GM12878 (cell line): ENCODE results near the gene TSHZ2.

ENCODE experiments used
- CEBPB ChIP-seq, 2 experiments: fragments of 150-350 bp in 1 of 2; IDR thresholded peaks; 2 replicates each; pipeline ENCODE4 v1.6.1; 2012 to 2014; ENCODE audit warnings: low read depth in 2 of 2, low read length in 2 of 2, borderline replicate concordance in 1 of 2, inconsistent platforms in 1 of 2
- ELK1 ChIP-seq: IDR thresholded peaks from 2 replicates; pipeline ENCODE4 v1.6.1; 2012; ENCODE audit warnings: low read depth, low read length, improper control_type of control experiment
- GABPA ChIP-seq: IDR thresholded peaks from 2 replicates; pipeline ENCODE4 v1.6.1; 2014; ENCODE audit warnings: antibody characterized with exemption, low read depth, mild to moderate bottlenecking, inconsistent platforms
- MYB ChIP-seq: fragments of 150-350 bp; IDR thresholded peaks from 2 replicates; pipeline ENCODE4 v1.6.1; 2014; ENCODE audit warnings: mild to moderate bottlenecking, low read depth, low read length, borderline replicate concordance
- NR2F1 ChIP-seq: fragments of 450-650 bp; conservative IDR thresholded peaks from 2 replicates; pipeline ENCODE4 v1.6.1; 2017; ENCODE audit warnings: mild to moderate bottlenecking
- POLR2A ChIP-seq: IDR thresholded peaks from 2 replicates; pipeline ENCODE4 v1.6.1; 2011; ENCODE audit warnings: low read depth, mild to moderate bottlenecking, low read length
- USF1 ChIP-seq: IDR thresholded peaks from 2 replicates; pipeline ENCODE4 v1.6.1; 2011; ENCODE audit warnings: borderline replicate concordance, low read depth, mild to moderate bottlenecking, moderate library complexity, mixed read lengths, low read length; ENCODE audit not compliant: insufficient read depth; ENCODE audit errors: extremely low read length
- TF ChIP-seq, protein P1 (sequence below), 3 experiments: IDR thresholded peaks in 2 of 3; conservative IDR thresholded peaks in 1 of 3; 2 replicates each; pipeline ENCODE4 v1.5.1; 2011; ENCODE audit warnings: low read depth in 3 of 3, low read length in 3 of 3, mild to moderate bottlenecking in 3 of 3, control low read depth in 2 of 3, moderate library complexity in 2 of 3, inconsistent platforms in 1 of 3, mixed read lengths in 1 of 3; ENCODE audit not compliant: control insufficient read depth in 2 of 3, insufficient read depth in 1 of 3; ENCODE audit errors: extremely low read depth in 1 of 3

GRCh38 chr20:53294804-53295203, 322.6 kb downstream of the TSHZ2 start:
- TF ChIP-seq NR2F1 (no peak), POLR2A (no peak), GABPA (no peak), CEBPB (IDR thresholded peaks at IDR 0.05; ENCODE audit: borderline replicate concordance in 1 of 2, low read depth in 2 of 2, low read length in 2 of 2) (no peak), ELK1 (no peak), MYB (no peak), USF1 (no peak)
- TF ChIP-seq, protein P1, sequence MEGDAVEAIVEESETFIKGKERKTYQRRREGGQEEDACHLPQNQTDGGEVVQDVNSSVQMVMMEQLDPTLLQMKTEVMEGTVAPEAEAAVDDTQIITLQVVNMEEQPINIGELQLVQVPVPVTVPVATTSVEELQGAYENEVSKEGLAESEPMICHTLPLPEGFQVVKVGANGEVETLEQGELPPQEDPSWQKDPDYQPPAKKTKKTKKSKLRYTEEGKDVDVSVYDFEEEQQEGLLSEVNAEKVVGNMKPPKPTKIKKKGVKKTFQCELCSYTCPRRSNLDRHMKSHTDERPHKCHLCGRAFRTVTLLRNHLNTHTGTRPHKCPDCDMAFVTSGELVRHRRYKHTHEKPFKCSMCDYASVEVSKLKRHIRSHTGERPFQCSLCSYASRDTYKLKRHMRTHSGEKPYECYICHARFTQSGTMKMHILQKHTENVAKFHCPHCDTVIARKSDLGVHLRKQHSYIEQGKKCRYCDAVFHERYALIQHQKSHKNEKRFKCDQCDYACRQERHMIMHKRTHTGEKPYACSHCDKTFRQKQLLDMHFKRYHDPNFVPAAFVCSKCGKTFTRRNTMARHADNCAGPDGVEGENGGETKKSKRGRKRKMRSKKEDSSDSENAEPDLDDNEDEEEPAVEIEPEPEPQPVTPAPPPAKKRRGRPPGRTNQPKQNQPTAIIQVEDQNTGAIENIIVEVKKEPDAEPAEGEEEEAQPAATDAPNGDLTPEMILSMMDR (IDR thresholded peaks at IDR 0.05 in 2 of 3, conservative IDR thresholded peaks at IDR 0.05 in 1 of 3; ENCODE audit: control insufficient read depth in 2 of 3, extremely low read depth in 1 of 3, insufficient read depth in 1 of 3, low read depth in 3 of 3, low read length in 3 of 3), result no peak
